Measurements from ENCODE around the gene BABAM2.

DNA sequence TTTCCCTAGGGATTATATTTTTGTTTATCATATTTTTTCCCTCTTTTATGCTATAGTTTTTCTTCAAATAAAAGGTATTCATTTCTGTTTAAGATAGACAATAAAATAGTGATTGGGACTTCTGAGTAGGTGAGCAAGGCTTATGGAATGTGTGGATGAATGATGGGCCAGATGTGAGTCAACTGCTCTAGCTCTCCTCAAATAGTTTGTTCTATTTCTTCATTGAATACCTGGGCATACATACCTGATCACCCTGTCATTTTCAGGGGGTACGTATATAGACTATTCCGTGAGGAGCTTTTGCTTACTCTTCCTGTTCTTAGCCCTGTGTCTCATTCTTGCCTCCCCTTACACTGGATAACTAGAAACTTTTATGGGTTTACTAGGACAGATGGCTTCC lies 41.9 kb downstream of the BABAM2 start:
- TF ChIP-seq, protein P1, sequence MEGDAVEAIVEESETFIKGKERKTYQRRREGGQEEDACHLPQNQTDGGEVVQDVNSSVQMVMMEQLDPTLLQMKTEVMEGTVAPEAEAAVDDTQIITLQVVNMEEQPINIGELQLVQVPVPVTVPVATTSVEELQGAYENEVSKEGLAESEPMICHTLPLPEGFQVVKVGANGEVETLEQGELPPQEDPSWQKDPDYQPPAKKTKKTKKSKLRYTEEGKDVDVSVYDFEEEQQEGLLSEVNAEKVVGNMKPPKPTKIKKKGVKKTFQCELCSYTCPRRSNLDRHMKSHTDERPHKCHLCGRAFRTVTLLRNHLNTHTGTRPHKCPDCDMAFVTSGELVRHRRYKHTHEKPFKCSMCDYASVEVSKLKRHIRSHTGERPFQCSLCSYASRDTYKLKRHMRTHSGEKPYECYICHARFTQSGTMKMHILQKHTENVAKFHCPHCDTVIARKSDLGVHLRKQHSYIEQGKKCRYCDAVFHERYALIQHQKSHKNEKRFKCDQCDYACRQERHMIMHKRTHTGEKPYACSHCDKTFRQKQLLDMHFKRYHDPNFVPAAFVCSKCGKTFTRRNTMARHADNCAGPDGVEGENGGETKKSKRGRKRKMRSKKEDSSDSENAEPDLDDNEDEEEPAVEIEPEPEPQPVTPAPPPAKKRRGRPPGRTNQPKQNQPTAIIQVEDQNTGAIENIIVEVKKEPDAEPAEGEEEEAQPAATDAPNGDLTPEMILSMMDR (IDR thresholded peaks at IDR 0.05; ENCODE audit: insufficient read depth, low read length, poor library complexity, severe bottlenecking): no peak
- no peak for TF ChIP-seq EZH2phosphoT487 (conservative IDR thresholded peaks at IDR 0.05; ENCODE audit: low read length)

Data from SU-DHL-6 (cell line).